GM19324 (cell line): ENCODE results near the gene MRPL58.
A peak's percentile ranks its signal among the peaks of the same experiment; 100 is the strongest.
"Not testable (repeated sequence)": the region's sequence is repeated elsewhere in the genome, so short reads cannot be mapped to it uniquely, and the experiment has no call there.

Experiments
- ATAC-seq: cut with Tn5 transposase; IDR thresholded peaks from one replicate; pipeline ENCODE4 v1.9.1; 2021; ENCODE audit warnings: mild to moderate bottlenecking, moderate library complexity; ENCODE audit not compliant: unreplicated experiment, low FRiP score

MRPL58 gene

DNA sequence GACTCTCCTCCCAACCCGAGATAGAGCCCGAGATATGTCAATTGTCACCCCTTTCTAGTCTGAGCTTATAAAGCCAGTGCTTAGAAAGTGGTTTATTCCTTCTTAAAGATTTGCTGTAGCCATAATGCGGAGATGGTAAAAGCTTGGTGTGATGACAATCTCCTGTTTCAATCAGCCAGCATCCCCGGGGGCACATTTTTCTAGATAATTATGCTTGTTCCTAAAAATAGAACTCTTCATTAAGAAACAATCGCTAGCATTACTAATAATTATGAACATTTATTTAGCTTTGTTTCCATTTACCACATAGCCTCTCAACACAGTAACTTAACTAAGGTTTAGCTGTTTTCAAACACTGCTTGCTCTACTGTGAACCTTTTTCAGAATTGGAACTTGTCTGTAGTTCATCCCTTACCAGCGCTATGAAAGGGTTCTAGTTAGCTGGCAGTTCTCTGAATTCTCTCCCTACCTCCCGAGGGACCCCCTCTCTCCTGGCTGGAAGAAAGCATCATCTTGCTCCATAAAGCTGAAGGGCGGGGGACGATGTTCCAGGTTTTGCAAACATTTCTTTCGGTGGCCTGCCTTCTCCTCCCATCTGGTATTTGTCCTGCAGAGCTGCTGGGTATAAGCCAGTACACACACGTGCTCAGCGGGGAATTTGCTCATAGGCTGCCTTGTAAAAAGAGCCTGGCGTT, 922 bp upstream of the MRPL58 start:
- no peak for ATAC-seq

DNA sequence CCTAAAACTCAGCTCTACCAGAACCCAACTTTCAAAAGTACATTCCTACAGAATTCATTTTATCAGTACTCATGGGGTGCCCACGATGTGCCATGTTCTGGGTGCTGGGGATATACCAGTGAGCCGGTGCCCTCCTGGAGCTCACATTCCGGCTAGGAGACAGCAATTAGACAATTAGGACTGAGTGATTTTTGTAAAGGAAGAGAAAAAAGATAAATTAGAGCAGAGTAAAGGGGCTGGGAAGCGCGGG, 449 bp upstream of the MRPL58 start:
- no peak for ATAC-seq

DNA sequence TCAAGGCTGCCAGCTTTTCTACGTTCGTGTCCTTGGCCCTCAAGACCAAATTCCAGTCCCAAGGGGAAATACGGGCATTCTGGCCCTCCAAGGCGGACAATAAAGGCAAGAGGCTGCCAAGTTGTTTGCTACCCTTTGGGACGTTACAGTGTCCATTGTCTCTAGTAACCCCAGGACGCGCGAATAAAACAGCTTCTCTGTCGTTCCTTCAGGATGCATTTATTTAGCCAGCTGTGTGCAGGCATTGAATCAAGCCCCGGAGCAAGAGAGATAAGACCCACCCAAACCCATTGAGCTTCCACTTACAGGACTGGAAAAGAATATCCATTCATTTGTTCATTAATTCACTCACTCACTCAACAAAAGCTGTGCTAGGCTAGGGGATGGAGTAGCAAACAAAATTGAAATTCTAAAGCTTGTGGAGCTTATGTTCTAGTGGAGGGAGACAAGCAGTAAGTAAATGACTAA, 656 bp downstream of the MRPL58 start:
- ATAC-seq = no peak

DNA sequence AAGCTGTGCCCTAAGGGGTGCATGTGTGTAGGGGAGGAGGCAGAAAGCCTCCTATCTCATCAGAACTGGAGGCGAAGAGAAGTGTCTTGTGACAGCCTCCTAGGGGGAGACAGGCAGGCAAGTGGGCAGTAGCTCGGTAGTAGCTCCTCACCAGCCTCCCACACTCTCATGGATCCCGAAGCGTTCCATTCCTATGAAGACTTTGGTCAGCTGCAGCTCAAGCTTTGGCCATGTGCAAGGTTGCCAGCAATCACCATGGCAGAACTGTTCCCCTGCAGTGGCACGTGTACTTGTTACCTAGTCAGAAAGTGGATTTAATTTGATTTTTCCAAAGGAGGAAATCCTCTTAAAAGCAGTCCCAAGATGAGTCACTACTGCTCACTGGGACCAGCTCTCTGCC, 6.7 kb downstream of the MRPL58 start:
- no peak for ATAC-seq

DNA sequence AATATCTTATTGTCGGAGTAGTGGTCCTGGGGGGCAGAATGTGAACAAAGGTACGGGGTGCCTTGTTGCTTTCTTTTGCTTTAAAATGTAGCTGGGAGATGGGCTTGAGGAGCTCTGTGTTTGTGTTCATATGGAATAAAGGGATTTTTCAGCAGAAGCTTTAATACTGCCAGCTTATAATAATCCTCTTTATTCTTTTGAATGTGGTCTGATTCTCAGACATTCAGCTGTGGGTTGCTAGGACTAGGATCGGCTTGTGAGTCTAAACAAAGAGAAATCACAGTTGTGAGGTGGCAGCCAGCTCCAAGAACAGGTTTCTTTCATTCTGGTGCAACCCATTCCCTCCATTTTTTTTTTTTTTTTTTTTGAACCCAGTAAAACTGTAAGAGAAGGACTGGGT, 7.2 kb downstream of the MRPL58 start:
- ATAC-seq = no peak

DNA sequence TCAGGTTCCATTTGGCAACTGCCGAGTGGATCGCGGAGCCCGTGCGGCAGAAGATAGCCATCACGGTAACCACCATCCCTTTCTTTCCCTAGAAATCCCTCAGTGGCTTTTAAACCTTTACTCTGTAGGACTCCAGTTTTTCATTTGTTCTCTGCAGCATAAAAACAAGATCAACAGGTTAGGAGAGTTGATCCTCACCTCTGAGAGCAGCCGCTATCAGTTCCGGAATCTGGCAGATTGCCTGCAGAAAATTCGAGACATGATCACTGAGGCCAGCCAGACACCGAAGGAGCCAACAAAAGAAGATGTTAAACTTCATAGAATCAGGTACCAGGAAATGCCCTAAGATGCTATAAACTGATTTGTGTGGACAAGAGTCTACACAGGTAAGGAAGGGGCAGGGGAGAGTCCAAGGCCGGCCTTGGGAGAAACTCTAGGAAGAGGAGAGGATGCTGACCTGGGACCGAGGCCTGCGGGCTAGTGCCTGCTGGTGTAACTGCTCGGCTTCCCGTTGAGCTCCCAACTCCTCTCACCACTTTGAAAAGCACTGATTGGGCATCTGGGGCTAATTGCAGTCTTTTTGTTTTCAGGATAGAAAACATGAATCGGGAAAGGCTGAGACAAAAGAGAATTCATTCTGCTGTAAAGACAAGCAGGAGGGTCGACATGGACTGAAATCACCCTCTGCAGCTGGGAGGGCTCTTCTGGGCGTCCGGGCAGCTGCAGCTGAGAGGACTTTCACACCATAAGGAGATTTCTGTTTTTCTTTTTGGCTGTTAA, 8.1 kb downstream of the MRPL58 start:
- no peak for ATAC-seq

DNA sequence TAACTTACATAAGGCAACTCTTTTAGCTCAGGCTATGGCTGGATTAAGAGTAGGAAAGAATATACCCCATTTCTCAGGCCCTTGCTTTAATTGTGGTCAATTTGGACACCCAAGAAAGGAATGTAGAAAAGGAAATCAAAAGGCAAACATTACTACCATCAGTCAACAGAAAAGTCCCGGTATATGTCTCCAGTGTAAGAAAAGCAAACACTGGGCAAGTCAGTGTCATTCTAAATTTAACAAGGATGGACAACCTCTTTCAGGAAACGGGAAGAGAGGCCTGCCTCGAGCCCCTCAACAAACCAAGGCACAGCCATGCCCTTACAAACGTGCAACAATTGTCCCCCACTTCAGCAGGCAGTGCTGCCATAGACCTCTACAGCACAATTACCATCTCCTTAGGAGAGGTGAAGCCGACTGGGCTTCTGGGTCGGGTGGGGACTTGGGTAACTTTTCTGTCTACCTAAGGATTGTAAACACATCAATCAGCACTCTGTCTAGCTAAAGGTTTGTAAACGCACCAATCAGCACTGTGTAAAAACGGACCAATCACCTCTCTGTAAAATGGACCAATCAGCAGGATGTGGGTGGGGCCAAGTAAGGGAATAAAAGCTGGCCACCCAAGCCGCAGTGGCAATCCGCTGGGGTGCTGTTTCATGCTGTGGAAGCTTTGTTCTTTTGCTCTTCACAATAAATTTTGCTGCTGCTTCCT, 12.4 kb downstream of the MRPL58 start:
- no peak for ATAC-seq

DNA sequence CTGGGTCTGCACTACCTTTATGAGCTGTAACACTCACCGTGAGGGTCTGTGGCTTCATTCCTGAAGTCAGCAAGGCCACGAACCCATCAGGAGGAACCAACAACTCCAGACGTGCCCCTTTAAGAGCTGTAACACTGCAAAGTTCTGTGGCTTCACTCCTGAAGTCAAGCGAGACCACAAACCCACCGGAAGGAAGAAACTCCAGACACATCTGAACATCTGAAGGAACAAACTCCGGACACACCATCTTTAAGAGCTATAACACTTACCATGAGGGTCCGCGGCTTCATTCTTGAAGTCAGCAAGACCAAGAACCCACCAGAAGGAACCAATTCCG, 12.9 kb downstream of the MRPL58 start:
- not testable (repeated sequence) for ATAC-seq

DNA sequence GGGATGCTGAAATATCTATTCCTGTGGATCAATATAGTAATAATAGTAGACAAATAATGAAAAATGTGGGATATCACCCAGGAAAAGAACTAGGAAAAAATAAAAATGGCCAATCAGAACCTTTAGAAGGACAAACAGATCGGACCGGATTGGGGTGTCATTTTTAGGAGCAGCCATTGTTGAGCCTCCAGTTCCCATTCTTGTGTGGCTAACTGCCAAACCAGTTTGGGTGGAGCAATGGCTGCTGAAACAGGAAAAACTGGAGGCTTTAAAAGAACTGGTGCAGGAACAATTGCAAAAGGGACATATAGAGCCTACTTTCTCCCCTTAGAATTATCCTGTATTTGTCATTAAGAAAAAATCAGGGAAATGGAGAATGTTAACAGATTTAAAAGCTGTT, 14.2 kb downstream of the MRPL58 start:
- ATAC-seq = not testable (repeated sequence)

DNA sequence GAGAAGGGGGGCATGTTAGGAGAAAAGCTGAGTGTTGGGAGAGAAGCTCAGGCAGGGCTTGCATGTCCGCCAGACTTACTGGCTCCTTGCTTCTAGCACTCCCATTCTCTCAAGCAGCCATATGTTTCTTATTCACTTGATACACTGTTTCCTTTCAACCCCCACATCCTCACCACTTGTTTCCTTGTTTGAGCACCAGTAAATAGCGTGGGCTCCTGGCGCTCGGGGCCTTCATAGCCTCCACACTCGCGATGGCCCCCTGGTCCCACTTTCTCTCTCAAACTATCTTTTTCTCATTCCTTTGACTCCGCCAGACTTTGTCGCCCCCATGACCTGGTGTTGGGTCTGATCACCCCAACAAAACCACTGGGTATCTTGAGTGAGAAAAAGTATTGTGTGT, 17.7 kb downstream of the MRPL58 start:
- ATAC-seq = no peak

DNA sequence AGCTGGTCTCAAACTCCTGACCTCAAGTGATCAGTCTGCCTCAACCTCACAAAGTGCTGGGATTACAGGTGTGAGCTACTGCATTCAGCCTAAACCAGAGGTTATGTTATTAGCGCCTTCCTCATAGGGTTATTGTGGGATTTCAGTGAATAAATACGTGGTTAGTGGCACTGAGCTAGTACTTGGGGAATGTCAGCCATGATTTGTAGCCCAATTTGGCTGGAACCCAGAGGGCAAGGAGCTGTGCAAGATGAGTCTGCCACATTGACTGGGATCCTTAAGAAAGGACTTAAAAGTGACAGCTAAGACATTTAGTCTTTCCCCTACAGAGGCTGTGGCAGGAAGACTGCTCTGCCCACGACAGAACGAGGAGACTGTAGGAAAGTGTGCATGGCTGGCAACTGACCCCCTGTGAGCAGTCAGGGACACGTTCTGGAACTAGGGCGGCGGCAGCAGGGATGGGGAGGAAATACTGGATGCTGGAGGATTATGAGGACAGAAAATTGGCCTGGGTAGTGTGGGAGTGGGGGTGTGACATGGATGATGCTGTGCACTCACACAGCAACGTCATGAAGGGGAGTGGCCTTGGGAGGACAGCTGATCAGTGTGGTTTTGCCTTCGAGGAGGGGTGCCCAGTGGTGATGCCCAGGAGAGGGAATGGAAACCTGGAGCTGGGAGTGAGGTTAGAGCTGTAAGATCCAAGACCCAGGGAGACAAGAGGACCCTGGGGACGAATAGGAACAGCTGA, 19.7 kb downstream of the MRPL58 start:
- no peak for ATAC-seq

DNA sequence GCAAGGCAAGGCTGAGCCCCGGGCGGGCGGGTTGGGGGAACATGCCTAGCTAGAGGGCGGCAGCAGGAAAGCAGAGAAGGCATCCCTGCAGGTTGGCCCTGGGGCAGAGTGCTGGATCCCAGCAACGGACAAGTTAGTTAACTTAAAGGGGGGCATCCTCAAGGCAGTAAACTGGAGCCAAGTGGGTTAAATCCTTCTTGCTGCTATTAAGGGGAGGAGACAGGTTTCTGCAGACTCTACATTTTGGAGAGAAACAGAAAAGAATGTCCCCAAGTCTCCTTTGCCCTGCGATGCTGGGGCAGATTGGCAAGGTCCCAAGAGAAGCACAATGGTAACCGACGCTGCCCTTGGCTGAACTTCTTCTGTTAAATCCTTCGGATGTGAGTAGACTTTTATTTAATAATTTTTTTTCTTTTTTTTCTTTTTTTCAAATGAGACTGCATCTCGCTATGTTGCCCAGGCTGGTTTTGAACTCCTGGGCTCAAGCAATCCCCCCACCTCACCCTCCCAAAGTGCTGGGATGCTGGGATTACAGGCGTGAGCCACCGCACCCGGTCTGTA, 20.3 kb downstream of the MRPL58 start:
- no peak for ATAC-seq

DNA sequence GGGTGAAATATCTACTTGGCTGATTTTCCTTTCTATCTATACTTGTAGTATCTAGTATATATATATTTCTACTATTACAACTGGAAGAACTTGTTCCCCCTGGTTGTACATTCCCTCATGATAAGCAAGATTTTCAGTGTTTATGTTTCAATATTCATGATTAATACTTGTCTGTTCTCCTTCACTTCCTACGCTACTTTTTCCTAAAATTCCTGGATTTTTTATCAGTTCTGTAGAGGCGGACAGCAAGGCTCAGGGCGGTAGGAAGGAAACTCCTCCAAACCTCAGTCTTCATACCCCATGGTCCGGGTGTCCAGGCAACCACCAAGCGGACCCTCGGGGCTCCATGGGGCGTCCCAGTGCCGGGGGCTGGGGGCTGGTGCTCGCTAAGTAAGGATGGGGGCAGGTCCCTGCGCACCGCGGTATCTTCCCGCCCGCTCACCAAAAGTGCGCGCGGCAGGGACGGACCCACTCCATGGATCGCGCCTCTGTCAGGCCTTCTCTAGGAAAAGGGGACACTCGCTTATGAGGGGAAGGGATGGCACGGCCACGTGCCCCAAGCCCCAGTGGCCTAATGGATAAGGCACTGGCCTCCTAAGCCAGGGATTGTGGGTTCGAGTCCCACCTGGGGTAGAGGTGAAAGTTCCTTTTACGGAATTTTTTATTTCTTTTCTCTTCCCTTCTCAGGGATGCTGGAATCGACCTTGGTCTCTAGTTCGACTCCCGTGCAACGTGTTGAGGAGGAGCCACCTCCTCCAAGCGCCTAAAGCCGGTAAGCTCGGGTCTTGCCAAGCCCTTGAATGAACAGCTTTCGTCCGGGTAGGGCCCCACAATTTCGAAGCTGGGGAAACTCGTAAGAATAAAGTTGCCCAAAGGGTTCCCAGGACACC, 21.1 kb downstream of the MRPL58 start:
- no peak for ATAC-seq

DNA sequence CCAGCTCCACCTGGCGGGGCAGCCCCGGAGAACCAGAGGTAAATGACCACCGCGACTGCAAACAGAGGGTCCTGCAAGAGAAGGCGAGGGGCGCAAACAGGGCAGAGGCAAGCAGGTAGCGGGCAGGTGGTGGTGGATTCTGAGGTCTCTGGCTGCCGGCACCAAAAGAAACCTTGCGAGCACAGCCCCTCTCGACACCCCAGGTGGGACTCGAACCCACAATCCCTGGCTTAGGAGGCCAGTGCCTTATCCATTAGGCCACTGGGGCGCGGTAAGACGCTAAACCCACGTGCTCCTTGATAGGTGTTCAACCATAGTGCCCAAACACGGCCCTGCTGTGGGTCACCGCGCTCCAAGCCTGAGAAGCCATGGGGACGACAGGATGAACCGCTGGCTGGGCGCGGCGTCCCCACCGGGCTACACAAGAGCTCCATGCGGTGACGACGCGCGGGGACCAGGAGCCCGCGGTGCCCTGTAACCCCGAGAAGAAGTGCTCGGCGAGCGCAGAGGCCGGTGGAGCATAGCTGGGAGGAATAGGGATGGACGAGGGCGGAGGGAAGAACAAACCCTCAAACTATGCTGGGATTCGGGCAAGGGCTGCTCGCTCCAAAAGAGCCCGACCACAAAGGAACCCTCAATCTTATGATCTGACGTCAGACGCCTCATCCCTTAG, 21.9 kb downstream of the MRPL58 start:
- ATAC-seq = peak; percentile 50

DNA sequence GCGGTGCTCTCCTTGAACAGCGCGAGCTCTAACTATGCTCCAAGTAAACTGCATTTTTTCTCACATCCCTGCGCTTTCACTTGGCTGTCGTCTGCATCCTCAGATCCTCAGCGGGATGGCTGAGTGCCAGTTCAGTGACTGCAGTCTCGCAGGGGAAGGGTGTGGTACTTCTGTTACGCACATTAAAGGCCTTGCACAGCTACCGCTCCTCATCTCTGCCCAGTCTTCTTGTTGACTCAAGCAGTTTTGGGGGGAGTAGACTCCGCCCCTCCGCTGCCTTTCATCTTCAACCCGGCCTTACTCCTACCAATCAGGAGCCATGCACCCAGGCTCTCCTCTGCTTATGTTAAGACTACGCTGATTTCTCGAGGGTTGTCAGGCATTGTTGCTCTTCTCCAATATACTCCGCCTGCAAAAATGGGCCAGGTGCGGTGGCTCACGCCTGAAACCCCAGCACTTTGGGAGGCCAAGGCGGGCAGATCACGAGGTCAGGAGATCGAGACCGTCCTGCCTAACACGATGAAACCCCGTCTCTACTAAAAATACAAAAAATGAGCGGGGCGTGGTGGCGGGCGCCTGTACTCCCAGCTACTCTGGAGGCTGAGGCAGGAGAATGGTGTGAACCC, 24.3 kb downstream of the MRPL58 start:
- ATAC-seq = no peak

DNA sequence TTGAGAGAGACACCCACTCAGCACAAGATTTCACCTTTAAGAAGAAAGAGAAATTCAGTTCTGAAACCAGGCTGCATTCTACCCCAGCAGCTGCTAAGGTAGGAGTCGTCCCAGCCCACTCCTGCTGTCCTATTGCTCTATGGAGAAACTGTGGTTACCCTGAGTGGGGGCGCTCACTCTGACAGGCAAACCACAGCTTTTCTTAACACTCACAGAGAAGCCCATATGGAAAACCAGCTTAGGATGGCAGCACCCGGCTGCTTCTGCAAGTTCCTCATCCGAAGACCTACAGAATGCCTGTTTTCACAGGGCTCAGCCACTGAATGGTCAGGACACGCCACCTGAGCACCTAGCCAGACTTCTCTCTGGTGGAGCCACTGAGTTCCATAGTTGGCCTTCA, 26.8 kb downstream of the MRPL58 start:
- no peak for ATAC-seq

DNA sequence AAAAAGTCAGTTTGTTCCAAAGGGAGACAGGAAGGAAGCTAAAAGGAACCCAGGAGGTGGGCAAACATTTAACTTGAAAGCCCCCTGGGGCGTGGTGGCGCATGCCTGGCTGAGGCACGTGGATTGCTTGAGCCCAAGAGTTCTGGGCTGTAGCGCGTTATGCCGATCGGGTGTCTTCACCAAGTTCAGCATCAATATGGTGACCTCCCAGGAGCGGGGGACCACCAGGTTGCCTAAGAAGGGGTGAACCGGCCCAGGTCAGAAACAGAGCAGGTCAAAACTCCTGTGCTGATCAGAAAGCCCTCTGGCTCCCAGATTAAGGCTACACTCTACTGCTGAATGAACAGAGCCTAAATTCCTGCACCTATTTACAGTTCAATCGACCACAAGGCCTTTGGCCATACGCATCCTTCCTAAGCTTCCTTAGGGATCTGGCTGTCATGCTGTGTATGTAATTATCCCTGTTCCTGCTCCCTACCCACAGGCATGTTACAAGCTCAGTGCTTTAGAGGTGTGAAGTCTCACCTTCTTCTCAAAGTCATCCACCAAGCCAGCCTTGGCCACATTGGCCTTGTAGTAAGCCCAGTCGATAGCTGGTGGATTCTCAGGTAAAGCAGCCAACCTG, 29.3 kb downstream of the MRPL58 start:
- no peak for ATAC-seq

DNA sequence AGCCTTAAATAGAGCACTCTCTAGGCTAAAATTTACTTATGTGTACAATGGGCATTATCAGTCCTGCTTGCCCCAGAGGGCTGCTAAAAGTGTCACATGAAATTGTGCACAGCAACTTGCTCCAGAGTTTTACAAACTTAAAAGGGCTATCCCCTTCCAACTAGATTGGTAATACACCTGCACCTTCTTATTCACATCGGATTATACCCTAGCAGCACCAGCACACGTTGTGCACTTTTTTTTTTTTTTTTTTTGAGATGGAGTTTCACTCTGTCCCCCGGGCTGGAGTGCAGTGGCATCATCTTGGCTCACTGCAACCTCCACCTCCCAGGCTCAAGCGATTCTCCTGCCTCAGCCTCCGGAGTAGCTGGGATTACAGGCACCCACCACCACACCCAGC, 31.3 kb downstream of the MRPL58 start:
- not testable (repeated sequence) for ATAC-seq
